Ishikawa (cell line): ENCODE results near the gene KXD1.

Experiments used
- CEBPB ChIP-seq: IDR thresholded peaks from 2 replicates; pipeline ENCODE4 v1.6.1; 2012
- CREB1 ChIP-seq: IDR thresholded peaks from 2 replicates; pipeline ENCODE4 v1.6.1; 2012; ENCODE audit warnings: low read depth
- EGR1 ChIP-seq: IDR thresholded peaks from 2 replicates; pipeline ENCODE4 v1.6.1; 2012
- EP300 ChIP-seq: IDR thresholded peaks from 2 replicates; pipeline ENCODE4 v1.6.1; 2012; ENCODE audit warnings: borderline replicate concordance
- FOXM1 ChIP-seq: IDR thresholded peaks from 2 replicates; pipeline ENCODE4 v1.6.1; 2012; ENCODE audit warnings: low read depth, borderline replicate concordance
- NFIC ChIP-seq: IDR thresholded peaks from 2 replicates; pipeline ENCODE4 v1.6.1; 2012
- RAD21 ChIP-seq: IDR thresholded peaks from 2 replicates; pipeline ENCODE4 v1.6.1; 2012; ENCODE audit warnings: low read depth
- TAF1 ChIP-seq: IDR thresholded peaks from 2 replicates; pipeline ENCODE4 v1.6.1; 2012; ENCODE audit warnings: low read depth, mild to moderate bottlenecking
- TCF12 ChIP-seq: IDR thresholded peaks from 2 replicates; pipeline ENCODE4 v1.6.1; 2012; ENCODE audit warnings: low read depth
- TEAD4 ChIP-seq: IDR thresholded peaks from 2 replicates; pipeline ENCODE4 v1.6.1; 2012
- YY1 ChIP-seq: IDR thresholded peaks from 2 replicates; pipeline ENCODE4 v1.6.1; 2012; ENCODE audit warnings: low read depth
- ZBTB7A ChIP-seq: IDR thresholded peaks from 2 replicates; pipeline ENCODE4 v1.6.1; 2012; ENCODE audit warnings: low read depth
- TF ChIP-seq, protein P1 (sequence below): IDR thresholded peaks from 2 replicates; pipeline ENCODE4 v1.6.1; 2012; ENCODE audit warnings: low read depth, mild to moderate bottlenecking
- TF ChIP-seq, protein P2 (sequence below): IDR thresholded peaks from 2 replicates; pipeline ENCODE4 v1.6.1; 2012
- TF ChIP-seq, protein P3 (sequence below): IDR thresholded peaks from 2 replicates; pipeline ENCODE4 v1.6.1; 2012

KXD1 gene

DNA sequence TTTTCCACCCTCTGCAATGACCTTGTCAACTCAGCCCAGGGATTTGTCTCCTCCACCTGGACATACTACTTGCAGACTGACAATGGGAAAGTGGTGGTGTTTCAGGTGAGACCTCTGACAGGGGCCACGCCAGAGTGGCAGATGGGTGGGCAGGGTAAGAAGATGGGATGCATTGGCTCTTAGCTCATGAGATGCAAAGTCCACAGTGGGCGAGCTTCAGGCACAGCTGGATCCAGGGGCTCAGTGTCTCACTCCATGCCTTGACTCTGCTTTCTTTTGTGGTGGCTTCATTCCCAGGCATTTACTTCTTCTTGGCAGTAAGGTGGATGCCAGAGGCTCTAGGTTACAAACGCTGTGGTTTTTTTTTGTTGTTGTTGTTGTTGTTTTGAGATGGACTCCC is 58.4 kb downstream of the KXD1 start:
- TF ChIP-seq TAF1: no peak
- no peak for TF ChIP-seq TCF12
- no peak for TF ChIP-seq CEBPB
- TF ChIP-seq EGR1: no peak
- no peak for TF ChIP-seq ZBTB7A
- TF ChIP-seq CREB1: no peak
- TF ChIP-seq, protein P1, sequence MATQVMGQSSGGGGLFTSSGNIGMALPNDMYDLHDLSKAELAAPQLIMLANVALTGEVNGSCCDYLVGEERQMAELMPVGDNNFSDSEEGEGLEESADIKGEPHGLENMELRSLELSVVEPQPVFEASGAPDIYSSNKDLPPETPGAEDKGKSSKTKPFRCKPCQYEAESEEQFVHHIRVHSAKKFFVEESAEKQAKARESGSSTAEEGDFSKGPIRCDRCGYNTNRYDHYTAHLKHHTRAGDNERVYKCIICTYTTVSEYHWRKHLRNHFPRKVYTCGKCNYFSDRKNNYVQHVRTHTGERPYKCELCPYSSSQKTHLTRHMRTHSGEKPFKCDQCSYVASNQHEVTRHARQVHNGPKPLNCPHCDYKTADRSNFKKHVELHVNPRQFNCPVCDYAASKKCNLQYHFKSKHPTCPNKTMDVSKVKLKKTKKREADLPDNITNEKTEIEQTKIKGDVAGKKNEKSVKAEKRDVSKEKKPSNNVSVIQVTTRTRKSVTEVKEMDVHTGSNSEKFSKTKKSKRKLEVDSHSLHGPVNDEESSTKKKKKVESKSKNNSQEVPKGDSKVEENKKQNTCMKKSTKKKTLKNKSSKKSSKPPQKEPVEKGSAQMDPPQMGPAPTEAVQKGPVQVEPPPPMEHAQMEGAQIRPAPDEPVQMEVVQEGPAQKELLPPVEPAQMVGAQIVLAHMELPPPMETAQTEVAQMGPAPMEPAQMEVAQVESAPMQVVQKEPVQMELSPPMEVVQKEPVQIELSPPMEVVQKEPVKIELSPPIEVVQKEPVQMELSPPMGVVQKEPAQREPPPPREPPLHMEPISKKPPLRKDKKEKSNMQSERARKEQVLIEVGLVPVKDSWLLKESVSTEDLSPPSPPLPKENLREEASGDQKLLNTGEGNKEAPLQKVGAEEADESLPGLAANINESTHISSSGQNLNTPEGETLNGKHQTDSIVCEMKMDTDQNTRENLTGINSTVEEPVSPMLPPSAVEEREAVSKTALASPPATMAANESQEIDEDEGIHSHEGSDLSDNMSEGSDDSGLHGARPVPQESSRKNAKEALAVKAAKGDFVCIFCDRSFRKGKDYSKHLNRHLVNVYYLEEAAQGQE: no peak

DNA sequence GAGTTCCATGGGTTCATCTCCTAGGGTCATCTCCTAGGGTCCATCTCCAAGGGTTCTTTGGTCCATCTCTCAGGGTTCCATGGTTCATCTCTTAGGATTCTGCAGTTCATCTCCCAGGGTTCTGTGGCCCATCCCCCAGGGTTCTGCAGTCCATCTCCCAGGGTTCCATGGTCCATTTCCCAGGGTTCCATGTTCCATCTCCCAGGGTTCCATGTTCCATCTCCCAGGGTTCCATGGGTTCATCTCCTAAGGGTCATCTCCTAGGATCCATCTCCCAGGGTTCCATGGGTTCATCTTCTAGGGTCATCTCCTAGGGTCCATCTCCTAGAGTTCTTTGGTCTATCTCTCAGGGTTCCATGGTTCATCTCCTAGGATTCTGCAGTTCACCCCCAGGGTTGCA is 59.9 kb downstream of the KXD1 start:
- no peak for TF ChIP-seq EGR1
- no peak for TF ChIP-seq RAD21
- no peak for TF ChIP-seq CREB1
- TF ChIP-seq FOXM1: no peak
- TF ChIP-seq TCF12: no peak
- no peak for TF ChIP-seq TEAD4
- TF ChIP-seq, protein P2, sequence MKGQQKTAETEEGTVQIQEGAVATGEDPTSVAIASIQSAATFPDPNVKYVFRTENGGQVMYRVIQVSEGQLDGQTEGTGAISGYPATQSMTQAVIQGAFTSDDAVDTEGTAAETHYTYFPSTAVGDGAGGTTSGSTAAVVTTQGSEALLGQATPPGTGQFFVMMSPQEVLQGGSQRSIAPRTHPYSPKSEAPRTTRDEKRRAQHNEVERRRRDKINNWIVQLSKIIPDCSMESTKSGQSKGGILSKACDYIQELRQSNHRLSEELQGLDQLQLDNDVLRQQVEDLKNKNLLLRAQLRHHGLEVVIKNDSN: no peak
- TF ChIP-seq TAF1: no peak
- TF ChIP-seq CEBPB: no peak
- TF ChIP-seq ZBTB7A: no peak
- TF ChIP-seq YY1: no peak
- TF ChIP-seq, protein P3, sequence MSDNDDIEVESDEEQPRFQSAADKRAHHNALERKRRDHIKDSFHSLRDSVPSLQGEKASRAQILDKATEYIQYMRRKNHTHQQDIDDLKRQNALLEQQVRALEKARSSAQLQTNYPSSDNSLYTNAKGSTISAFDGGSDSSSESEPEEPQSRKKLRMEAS: no peak
- TF ChIP-seq, protein P1: no peak
- TF ChIP-seq EP300: no peak

DNA sequence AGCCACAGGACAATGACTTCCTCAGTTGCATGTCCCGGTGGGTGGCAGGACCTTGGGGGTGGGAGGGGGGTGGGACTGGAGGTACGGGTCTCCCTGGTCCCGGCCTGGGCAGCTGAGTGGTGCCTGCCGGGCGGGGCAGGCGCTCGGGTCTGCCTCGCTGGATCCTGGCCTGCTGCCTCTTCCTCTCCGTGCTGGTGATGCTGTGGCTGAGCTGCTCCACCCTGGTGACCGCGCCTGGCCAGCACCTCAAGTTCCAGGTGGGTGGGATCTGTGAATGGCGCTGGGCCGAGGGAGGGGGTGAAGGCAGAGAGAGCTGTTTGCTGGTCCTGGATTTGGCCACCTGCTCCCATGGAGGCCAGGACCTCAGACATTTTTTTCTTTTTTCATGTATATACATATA is 60.6 kb downstream of the KXD1 start:
- TF ChIP-seq YY1 (no peak), EGR1 (no peak), TEAD4 (no peak), TAF1 (no peak), ZBTB7A (no peak), CEBPB (no peak), TCF12 (no peak), RAD21 (no peak), NFIC (no peak), EP300 (no peak), CREB1 (no peak), FOXM1 (no peak)
- TF ChIP-seq, protein P1: no peak
- TF ChIP-seq, protein P3: no peak
- TF ChIP-seq, protein P2: no peak
